SK-N-SH treated with all-trans-retinoic acid at 6 μM for 48 hours (cell line): Measurements from ENCODE around the gene MAP3K10.

Source experiments
- PATZ1 ChIP-seq: fragments of 250-450 bp; sonication (Bioruptor Pico); IDR thresholded peaks from 2 replicates; pipeline ENCODE4 v1.8.0; 2020; ENCODE audit warnings: mild to moderate bottlenecking, moderate library complexity, borderline replicate concordance
- SNAI2 ChIP-seq: fragments of 250-450 bp; sonication (Bioruptor Pico); IDR thresholded peaks from 2 replicates; pipeline ENCODE4 v1.5.0; 2020; ENCODE audit warnings: mild to moderate bottlenecking, moderate library complexity

- TF ChIP-seq PATZ1 (CRISPR knock-in tag) (no peak), SNAI2 (CRISPR knock-in tag) (no peak)
Measured at GRCh38 chr19:40229484-40229883, 38.3 kb downstream of the MAP3K10 start.
